Activated naive CD4-positive, alpha-beta T cell treated with anti-CD3 and anti-CD28 coated beads, Interleukin-2, amount 50 U/mL, for 72 hours (primary cell): Measurements from ENCODE around the gene NR1H3. TPM values are rescaled to one million over a fixed set of nuclear protein-coding genes. Genes with fewer than 3 reads are reported as not detected.

Experiments used
- ATAC-seq, 2 donors: fragments of 150-1000 bp; cut with Tn5 transposase; 2 replicates each; pipeline ENCODE4 v1.10.0; 2021; ENCODE audit warnings: mild to moderate bottlenecking in 2 of 2, moderate library complexity in 2 of 2
- DNase-seq, 2 donors: peaks; one replicate each; pipeline ENCODE4 v3.0.0; 2021 to 2022; ENCODE audit warnings: low spot score in 2 of 2
- H3K27ac Mint-ChIP-seq, 2 donors: one replicate each; pipeline ENCODE4 v1.8.0; 2022; ENCODE audit warnings: mild to moderate bottlenecking in 2 of 2, mixed read lengths in 2 of 2
- H3K36me3 Mint-ChIP-seq, 2 donors: one replicate each; pipeline ENCODE4 v1.8.0; 2022; ENCODE audit warnings: mixed read lengths in 2 of 2
- H3K9me3 Mint-ChIP-seq, 2 donors: one replicate each; pipeline ENCODE4 v1.8.0; 2022; ENCODE audit warnings: mixed read lengths in 2 of 2
- total RNA-seq, 2 donors: library from RNA; stranded (reverse); gene quantifications; one replicate each; pipeline ENCODE4 v1.2.3, GENCODE V29; 2022

Gene NR1H3
- total RNA-seq, 2 donors from 2014 or later: 6.9 to 11.1 TPM

GRCh38 chr11:47274495-47275235, 16.9 kb downstream of the NR1H3 start:
- ATAC-seq (no peak), DNase-seq (no peak)
- Mint-ChIP-seq H3K27ac (no peak overlapping the region), H3K36me3 (peaks cover 0 to 11% of the 10 kb centered on the region in 2 donors), H3K9me3 (no peaks in the 10 kb centered on the region)

- ATAC-seq (no peak), DNase-seq (no peak)
- Mint-ChIP-seq H3K27ac (no peak overlapping the region), H3K36me3 (peaks cover 0 to 10% of the 10 kb centered on the region in 2 donors), H3K9me3 (no peaks in the 10 kb centered on the region)
Observed at GRCh38 chr11:47276923-47277322, 19.1 kb downstream of the NR1H3 start.

- Mint-ChIP-seq H3K36me3 (peaks cover 0 to 15% of the 10 kb centered on the region in 2 donors), H3K27ac (no peak overlapping the region), H3K9me3 (no peaks in the 10 kb centered on the region)
- DNase-seq: no peak
- no peak for ATAC-seq
Observed at GRCh38 chr11:47278058-47278457, 20.3 kb downstream of the NR1H3 start.

GRCh38 chr11:47278769-47279168, 21.0 kb downstream of the NR1H3 start:
- Mint-ChIP-seq H3K27ac (no peak overlapping the region), H3K9me3 (no peaks in the 10 kb centered on the region), H3K36me3 (peaks cover 0 to 16% of the 10 kb centered on the region in 2 donors)
- ATAC-seq (no peak), DNase-seq (no peak)

- Mint-ChIP-seq H3K36me3 (peaks cover 0 to 28% of the 10 kb centered on the region in 2 donors), H3K9me3 (no peaks in the 10 kb centered on the region)
- ATAC-seq: no peak
Observed at GRCh38 chr11:47280099-47280498, 22.3 kb downstream of the NR1H3 start.

GRCh38 chr11:47280860-47281259, 23.1 kb downstream of the NR1H3 start:
- DNase-seq (no peak), ATAC-seq (no peak)
- Mint-ChIP-seq H3K27ac (peak overlapping the region in 1 of 2 donors; percentile 74), H3K9me3 (no peaks in the 10 kb centered on the region), H3K36me3 (peaks cover 0 to 33% of the 10 kb centered on the region in 2 donors)

More at GRCh38 chr11:47280099-47280498, 22.3 kb downstream of the NR1H3 start:
- no peak for DNase-seq
- H3K27ac Mint-ChIP-seq: no peak overlapping the region

- DNase-seq (no peak), ATAC-seq (no peak)
- Mint-ChIP-seq H3K27ac (no peak overlapping the region), H3K9me3 (no peaks in the 10 kb centered on the region), H3K36me3 (peaks cover 0 to 27% of the 10 kb centered on the region in 2 donors)
Observed at GRCh38 chr11:47282462-47282861, 24.7 kb downstream of the NR1H3 start.

GRCh38 chr11:47284151-47284550, 26.4 kb downstream of the NR1H3 start:
- peak overlapping the region in 1 of 2 donors; percentile 2 for H3K27ac Mint-ChIP-seq
- peaks cover 2 to 30% of the 10 kb centered on the region in 2 donors for H3K36me3 Mint-ChIP-seq
- ATAC-seq (no peak), DNase-seq (no peak)
- no peaks in the 10 kb centered on the region for H3K9me3 Mint-ChIP-seq

GRCh38 chr11:47285969-47286770, 28.4 kb downstream of the NR1H3 start:
- no peaks in the 10 kb centered on the region for H3K9me3 Mint-ChIP-seq
- H3K36me3 Mint-ChIP-seq: peaks cover 8 to 34% of the 10 kb centered on the region in 2 donors
- ATAC-seq (no peak), DNase-seq (no peak)
- H3K27ac Mint-ChIP-seq: peak overlapping the region; percentile 1 to 81

GRCh38 chr11:47288066-47288465, 30.3 kb downstream of the NR1H3 start:
- ATAC-seq: no peak
- no peaks in the 10 kb centered on the region for H3K9me3 Mint-ChIP-seq
- no peak for DNase-seq
- H3K27ac Mint-ChIP-seq: no peak overlapping the region
- peaks cover 8 to 29% of the 10 kb centered on the region in 2 donors for H3K36me3 Mint-ChIP-seq

GRCh38 chr11:47289856-47290255, 32.1 kb downstream of the NR1H3 start:
- DNase-seq: no peak
- no peak for ATAC-seq
- no peak overlapping the region for H3K27ac Mint-ChIP-seq
- H3K36me3 Mint-ChIP-seq: peaks cover 8 to 17% of the 10 kb centered on the region in 2 donors
- H3K9me3 Mint-ChIP-seq: no peaks in the 10 kb centered on the region

- peak overlapping the region in 1 of 2 donors; percentile 77 for H3K27ac Mint-ChIP-seq
- no peak for ATAC-seq
- H3K9me3 Mint-ChIP-seq: no peaks in the 10 kb centered on the region
- DNase-seq: no peak
- peaks cover 24 to 25% of the 10 kb centered on the region in 2 donors for H3K36me3 Mint-ChIP-seq
Observed at GRCh38 chr11:47295385-47295784, 37.6 kb downstream of the NR1H3 start.

- Mint-ChIP-seq H3K27ac (no peak overlapping the region), H3K36me3 (peaks cover 31% of the 10 kb centered on the region in 2 donors), H3K9me3 (no peaks in the 10 kb centered on the region)
- DNase-seq: no peak
- no peak for ATAC-seq
Observed at GRCh38 chr11:47296045-47296444, 38.2 kb downstream of the NR1H3 start.

GRCh38 chr11:47299078-47299477, 41.3 kb downstream of the NR1H3 start:
- DNase-seq: no peak
- H3K9me3 Mint-ChIP-seq: peaks cover 7 to 8% of the 10 kb centered on the region in 2 donors
- no peak overlapping the region for H3K27ac Mint-ChIP-seq
- ATAC-seq: no peak
- peaks cover 55 to 60% of the 10 kb centered on the region in 2 donors for H3K36me3 Mint-ChIP-seq

GRCh38 chr11:47302853-47303252, 45.1 kb downstream of the NR1H3 start:
- H3K9me3 Mint-ChIP-seq: peaks cover 7 to 8% of the 10 kb centered on the region in 2 donors
- no peak for ATAC-seq
- no peak for DNase-seq
- peaks cover 62 to 67% of the 10 kb centered on the region in 2 donors for H3K36me3 Mint-ChIP-seq
- H3K27ac Mint-ChIP-seq: peak overlapping the region; percentile 3 to 55

- ATAC-seq (peak in 1 of 2 donors; percentile 24), DNase-seq (peak in 1 of 2 donors; percentile 18)
- no peak overlapping the region for H3K27ac Mint-ChIP-seq
- H3K9me3 Mint-ChIP-seq: peaks cover 7 to 8% of the 10 kb centered on the region in 2 donors
- H3K36me3 Mint-ChIP-seq: peaks cover 37 to 40% of the 10 kb centered on the region in 2 donors
Observed at GRCh38 chr11:47305734-47306483, 48.1 kb downstream of the NR1H3 start.

GRCh38 chr11:47306484-47306844, 48.7 kb downstream of the NR1H3 start:
- peaks cover 31 to 34% of the 10 kb centered on the region in 2 donors for H3K36me3 Mint-ChIP-seq
- no peak for ATAC-seq
- peak overlapping the region in 1 of 2 donors; percentile 72 for H3K27ac Mint-ChIP-seq
- DNase-seq: no peak
- peaks cover 7 to 8% of the 10 kb centered on the region in 2 donors for H3K9me3 Mint-ChIP-seq
